NK-92 (cell line): Measurements from ENCODE around the gene SEPHS2.

Source experiments
- DNase-seq: peaks from one replicate; lab custom pipeline; 2025; ENCODE audit not compliant: unreplicated experiment; lab: John Stamatoyannopoulos, UW

Gene SEPHS2

GRCh38 chr16:30434852-30435251, 10.8 kb downstream of the SEPHS2 start:
- no peak for DNase-seq

- DNase-seq, result no peak
These were observed 15.2 kb downstream of the SEPHS2 start for GRCh38 chr16:30430428-30430970.

GRCh38 chr16:30429678-30430427, 15.8 kb downstream of the SEPHS2 start, which contains the start of gene DCTPP1:
Gene DCTPP1 (minus strand): TSS chr16:30430030. CDS start chr16:30429980, 50 bp downstream.
- DNase-seq, result peak; percentile 85

GRCh38 chr16:30429418-30429677, 16.3 kb downstream of the SEPHS2 start:
- DNase-seq, result no peak

GRCh38 chr16:30428055-30428454, 17.6 kb downstream of the SEPHS2 start:
- DNase-seq, result no peak

GRCh38 chr16:30421010-30421409, 24.7 kb downstream of the SEPHS2 start:
- no peak for DNase-seq

- no peak for DNase-seq
These were observed 27.1 kb downstream of the SEPHS2 start for GRCh38 chr16:30418350-30419181.

- DNase-seq, result no peak
These were observed 27.9 kb downstream of the SEPHS2 start for GRCh38 chr16:30417529-30418349.

GRCh38 chr16:30416624-30417528, 28.8 kb downstream of the SEPHS2 start:
- DNase-seq, result no peak

GRCh38 chr16:30416047-30416603, 29.5 kb downstream of the SEPHS2 start:
- DNase-seq, result no peak

- DNase-seq, result no peak
These were observed 31.5 kb downstream of the SEPHS2 start for GRCh38 chr16:30414159-30414558.

GRCh38 chr16:30413112-30413806, 32.4 kb downstream of the SEPHS2 start:
- no peak for DNase-seq

GRCh38 chr16:30409125-30410060, 36.3 kb downstream of the SEPHS2 start:
- DNase-seq, result peak; percentile 49

- no peak for DNase-seq
These were observed 37.7 kb downstream of the SEPHS2 start for GRCh38 chr16:30407804-30408534.

- DNase-seq, result no peak
These were observed 38.4 kb downstream of the SEPHS2 start, which contains the start of gene ZNF771 for GRCh38 chr16:30407102-30407803. Gene ZNF771 (plus strand): TSS chr16:30407606. CDS start chr16:30408054, 448 bp downstream.

GRCh38 chr16:30406795-30407101, 38.9 kb downstream of the SEPHS2 start:
- no peak for DNase-seq
